VCaP (cell line): ENCODE measurements around the gene GPATCH3.

Experiments
- H3K27ac ChIP-seq: fragments of 450-650 bp; 2 replicates; pipeline ENCODE4 v1.5.1; 2017
- TF ChIP-seq, protein P1 (sequence below): fragments of 450-650 bp; conservative IDR thresholded peaks from 2 replicates; pipeline ENCODE4 v1.5.1; 2017; ENCODE audit warnings: mild to moderate bottlenecking, moderate library complexity

Gene GPATCH3

GRCh38 chr1:26922901-26923300, 22.6 kb upstream of the GPATCH3 start:
- TF ChIP-seq, protein P1, sequence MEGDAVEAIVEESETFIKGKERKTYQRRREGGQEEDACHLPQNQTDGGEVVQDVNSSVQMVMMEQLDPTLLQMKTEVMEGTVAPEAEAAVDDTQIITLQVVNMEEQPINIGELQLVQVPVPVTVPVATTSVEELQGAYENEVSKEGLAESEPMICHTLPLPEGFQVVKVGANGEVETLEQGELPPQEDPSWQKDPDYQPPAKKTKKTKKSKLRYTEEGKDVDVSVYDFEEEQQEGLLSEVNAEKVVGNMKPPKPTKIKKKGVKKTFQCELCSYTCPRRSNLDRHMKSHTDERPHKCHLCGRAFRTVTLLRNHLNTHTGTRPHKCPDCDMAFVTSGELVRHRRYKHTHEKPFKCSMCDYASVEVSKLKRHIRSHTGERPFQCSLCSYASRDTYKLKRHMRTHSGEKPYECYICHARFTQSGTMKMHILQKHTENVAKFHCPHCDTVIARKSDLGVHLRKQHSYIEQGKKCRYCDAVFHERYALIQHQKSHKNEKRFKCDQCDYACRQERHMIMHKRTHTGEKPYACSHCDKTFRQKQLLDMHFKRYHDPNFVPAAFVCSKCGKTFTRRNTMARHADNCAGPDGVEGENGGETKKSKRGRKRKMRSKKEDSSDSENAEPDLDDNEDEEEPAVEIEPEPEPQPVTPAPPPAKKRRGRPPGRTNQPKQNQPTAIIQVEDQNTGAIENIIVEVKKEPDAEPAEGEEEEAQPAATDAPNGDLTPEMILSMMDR = no peak
- H3K27ac ChIP-seq = peak overlapping the region; percentile 76; the same call in 1 of the 2 replicates

DNA sequence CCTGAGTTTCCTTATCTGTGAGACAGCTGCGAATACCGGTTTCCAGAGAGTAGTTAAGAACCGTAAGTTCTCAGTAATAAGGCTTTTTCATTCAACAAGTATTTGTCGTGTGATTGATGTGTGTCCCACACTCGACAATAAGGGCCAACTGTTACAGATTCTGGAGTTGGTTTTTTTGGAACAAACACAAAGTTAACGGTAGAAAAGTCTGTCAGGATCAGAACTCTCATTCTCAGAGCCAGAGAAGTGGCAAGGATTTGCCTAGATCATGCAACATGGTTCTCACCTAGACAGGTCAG, 22.1 kb upstream of the GPATCH3 start:
- H3K27ac ChIP-seq = peak overlapping the region; percentile 76
- TF ChIP-seq, protein P1 = no peak

DNA sequence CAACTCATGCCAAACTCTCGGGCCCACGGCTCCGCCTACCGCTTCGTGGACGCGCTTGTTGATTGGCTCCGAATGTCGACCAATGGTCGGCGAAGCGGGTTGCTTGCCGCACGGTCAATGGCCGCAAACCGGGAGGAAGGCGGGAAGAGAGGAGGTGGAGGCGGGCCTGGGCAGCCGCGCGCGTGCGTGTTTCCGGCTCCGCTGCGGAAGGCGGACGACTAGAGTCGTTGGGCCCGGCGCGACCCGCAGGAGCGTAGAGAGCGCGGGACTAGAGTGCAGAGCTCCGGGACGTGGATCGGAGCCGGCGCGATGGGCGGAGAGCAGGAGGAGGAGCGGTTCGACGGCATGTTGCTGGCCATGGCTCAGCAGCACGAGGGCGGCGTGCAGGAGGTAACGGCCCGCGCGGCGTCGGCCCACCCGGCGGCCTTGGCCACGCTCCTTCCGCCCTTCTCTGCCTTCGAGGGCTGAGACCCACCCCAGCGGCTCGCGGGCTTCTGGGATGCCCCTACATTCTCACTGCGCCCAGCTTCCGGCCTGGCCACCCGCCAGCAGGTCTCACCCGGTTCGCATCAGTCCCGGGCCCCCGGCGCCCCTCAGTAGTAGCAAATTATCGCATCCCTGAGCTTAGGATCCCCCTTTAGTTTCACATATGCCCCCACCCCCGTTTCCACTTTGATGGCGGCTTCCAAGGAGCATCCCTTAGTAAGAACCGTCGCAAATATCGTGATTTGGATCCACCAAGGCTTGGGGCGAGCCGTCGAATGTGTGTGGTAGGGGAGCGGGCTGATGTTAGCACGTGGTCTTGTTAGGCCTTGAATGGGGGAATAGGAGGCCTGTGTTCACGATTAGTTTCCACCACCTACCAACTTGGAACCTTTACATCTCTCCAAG, 21.5 kb upstream of the GPATCH3 start, which contains the start of gene NUDC:
NUDC (plus strand) TSS at position 204 of the 891 bp plus-strand sequence; CDS start at position 310, 106 bp downstream.
- H3K27ac ChIP-seq = peak within 1 kb of the TSS; percentile 76
- TF ChIP-seq, protein P1 = no peak

GRCh38 chr1:26921126-26921539, 20.9 kb upstream of the GPATCH3 start:
- peak overlapping the region; percentile 76 for H3K27ac ChIP-seq
- TF ChIP-seq, protein P1 = no peak

DNA sequence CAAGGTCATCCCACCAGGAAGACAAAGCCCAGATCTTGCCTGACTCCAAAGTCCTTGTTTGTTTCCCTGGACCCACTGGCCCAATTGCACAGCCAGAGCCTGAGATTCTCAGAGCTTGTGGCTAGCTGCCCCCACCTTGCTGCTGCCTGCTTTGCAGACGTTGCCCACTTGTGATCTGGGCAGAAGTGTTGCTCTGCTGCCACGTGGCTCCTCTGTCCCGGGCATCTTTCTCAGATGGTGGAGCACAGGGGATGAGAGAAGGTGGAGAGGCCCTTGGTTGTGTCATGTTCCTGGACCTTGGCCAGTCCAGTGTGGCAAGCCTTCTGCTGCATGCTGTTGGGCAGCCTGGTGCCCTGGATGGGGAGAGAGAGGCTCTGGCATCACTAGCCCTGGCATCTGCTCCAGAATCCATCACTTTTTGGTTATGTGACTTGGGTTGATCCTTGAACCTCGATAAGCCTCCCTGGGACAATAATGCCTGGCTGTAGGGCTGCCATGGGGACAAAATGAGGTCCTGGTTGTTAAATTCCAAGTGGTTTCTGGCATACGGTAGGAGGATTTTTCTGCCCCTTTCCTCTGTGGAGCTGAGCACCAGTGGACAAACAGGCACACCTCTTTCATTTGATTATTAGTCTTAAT, 15.1 kb upstream of the GPATCH3 start:
- TF ChIP-seq, protein P1 = no peak

DNA sequence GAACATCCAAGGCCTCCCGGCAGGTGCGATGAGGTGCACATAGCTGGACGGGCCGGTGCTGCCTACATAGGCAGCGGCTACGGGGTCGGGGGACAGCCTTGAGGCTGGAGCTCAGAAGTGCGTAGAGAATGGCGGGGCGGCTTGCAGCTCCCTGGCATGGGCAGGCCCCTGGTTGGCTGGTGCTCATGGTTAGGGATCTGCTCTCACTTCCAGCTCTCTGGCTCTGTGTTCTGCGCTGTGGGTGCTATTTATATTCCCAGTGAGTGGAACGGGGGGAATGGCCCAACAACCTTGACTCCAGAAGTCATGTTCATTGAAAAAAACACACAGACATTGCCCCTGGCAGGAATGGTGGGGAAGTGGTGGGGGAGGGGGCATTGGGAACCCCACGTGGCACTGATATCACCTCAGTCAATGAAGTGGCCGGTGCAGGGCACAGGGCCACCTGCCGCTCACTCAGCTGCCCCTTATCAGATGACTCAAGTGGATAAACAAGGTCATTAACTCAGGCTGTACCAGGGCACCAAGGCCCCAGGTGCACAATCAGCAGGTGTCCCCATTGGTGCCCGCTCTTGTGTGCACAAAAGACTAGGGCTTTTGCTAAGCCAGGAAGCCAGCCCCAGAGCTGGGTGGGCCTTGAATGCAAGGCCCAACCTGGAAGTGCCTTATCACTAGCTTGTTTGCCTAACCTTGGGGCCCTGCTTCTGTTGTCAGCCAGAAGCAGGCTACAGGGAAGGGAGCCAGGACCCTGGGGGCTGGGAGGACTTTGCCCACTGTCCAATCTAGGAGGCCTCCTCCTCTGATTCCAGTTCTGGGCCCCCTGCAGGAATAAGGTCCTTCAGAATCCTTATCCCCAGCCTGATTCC, 13.7 kb upstream of the GPATCH3 start, which contains the start of gene NR0B2:
NR0B2 (minus strand) TSS at position 222 of the 866 bp plus-strand sequence; CDS start at position 187, 35 bp downstream.
- TF ChIP-seq, protein P1 = no peak
- peak within 1 kb of the TSS; percentile 30 for H3K27ac ChIP-seq

More for the DNA sequence above, 15.1 kb upstream of the GPATCH3 start:
- no peak overlapping the region for H3K27ac ChIP-seq
